Erythroblast (primary cell): Measurements from ENCODE around the gene E2F8.

Source experiments
- GATA1 ChIP-seq: IDR thresholded peaks from 2 replicates; pipeline ENCODE4 v1.6.1; 2011; ENCODE audit warnings: low read depth, mild to moderate bottlenecking, control low read depth, low read length, moderate library complexity
- POLR2A ChIP-seq: IDR thresholded peaks from 2 replicates; pipeline ENCODE4 v1.6.1; 2011; ENCODE audit warnings: mild to moderate bottlenecking, low read length

DNA sequence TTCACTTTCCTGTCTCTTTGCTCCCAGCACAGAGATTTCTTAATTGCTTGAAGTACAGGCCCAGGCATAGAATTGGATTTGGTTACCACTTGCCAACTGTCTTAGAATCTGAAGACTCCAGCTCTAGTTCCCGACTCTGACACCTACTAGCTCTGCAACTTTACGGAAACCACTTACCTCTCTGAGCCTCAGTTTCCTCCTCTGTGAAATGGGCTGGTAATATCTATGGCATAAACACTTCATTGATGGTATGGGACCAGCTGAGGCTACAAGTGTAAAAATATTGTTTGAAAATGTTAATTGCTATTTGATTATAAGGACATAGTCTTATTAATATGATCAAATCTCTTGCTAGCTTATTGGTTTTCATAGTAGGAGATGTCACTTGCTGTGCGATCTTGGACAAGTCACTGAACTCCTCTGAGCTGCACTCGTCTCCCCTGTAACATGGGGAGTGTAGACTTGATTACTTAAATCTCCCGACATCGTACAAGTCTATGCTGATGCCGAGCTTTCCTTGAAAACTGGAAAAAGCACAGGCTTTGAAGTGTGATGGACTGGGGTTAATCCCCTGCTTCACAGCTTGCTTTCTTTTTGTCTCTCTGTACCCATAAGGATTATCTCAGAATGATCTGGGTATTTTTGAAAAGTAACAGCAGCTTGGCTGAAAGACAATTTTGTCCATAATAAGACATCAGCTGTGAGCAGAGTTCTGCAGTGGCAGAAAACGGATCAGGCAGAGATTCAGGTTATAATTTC is 11.8 kb upstream of the E2F8 start:
- TF ChIP-seq POLR2A (no peak), GATA1 (no peak)
